Measurements from ENCODE around the gene ADAMTS2.

Gene ADAMTS2

DNA sequence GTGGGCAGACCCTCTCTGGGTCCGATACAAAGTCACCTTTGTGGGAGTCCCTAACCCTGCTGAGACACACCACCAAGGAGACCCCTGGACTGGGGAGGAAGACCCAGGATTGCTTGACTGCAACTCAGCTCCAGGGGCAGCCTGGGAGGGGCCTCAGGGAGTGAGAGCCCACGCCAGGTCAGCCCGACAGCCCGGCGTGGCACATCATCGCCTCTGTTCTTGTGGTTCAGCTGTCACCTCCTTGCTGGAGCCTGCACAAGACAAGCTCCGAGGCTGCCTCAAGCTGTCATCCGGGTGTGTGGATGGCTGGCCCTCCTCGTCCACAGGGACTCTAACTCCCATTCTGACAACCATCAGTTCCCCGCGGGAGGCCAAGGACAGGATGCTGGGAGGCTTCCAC lies 151.5 kb downstream of the ADAMTS2 start:
- no peak for DNase-seq (ENCODE audit: low spot score)

- no peak for DNase-seq (ENCODE audit: low spot score)
These were observed 152.3 kb downstream of the ADAMTS2 start for GRCh38 chr5:179192891-179193470.

GRCh38 chr5:179192185-179192890 lies 152.9 kb downstream of the ADAMTS2 start:
- DNase-seq (ENCODE audit: low spot score): no peak

DNA sequence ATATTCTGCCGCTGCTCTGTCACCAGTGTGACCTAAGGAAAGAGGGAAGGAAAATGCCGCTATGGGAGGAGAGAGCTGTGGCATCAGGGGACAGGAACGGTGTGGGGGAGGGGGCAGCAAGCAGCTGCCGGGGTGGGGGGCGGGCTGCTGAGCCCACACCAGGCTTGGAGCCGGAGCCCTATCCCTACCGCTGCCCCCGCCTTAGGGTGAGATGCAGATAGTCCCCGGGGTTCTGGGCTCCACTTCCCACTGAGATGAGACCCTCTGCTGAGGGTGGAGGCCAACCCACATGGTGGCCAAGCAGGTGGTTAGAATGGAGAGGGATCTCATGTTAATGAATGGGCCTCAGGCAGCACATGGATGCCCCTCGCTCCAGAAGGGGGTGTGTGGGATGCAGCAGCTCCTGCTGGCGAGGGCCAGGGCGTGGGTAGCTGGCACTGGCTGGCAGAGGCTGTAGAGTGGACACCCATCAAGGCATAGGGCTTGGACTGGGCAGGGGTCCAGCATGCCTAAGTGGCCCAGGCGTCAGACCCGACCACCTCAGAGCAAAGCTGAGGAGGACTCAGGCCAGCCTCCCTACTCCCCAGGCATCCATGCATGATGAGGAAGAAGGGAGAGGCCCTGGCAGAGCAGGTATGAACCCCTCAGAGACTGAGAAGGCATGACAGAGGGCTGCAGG lies 153.6 kb downstream of the ADAMTS2 start:
- DNase-seq (ENCODE audit: low spot score): no peak

GRCh38 chr5:179190851-179191505 lies 154.3 kb downstream of the ADAMTS2 start:
- no peak for DNase-seq (ENCODE audit: low spot score)

DNA sequence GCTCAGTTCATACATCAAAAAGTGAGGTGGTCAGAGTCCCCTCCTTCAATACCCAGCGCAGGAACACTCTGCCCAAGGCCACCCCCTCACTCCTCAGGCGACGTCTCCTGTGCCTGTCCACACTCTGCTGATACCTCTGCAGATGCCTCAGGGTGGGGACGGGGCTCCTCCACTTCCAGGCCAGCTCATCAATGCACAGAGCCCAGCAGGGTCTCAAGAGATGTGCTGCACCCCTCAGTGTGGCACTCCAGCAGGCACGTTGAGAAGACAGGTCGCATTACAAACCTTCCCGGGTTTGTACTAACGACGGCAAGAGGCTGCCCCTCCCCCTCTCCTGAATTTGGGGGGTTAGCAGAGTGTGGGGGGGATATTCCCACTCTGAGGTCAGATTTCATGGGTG lies 156.6 kb downstream of the ADAMTS2 start:
- DNase-seq (ENCODE audit: low spot score): no peak

- DNase-seq (ENCODE audit: low spot score): no peak
These were observed 157.3 kb downstream of the ADAMTS2 start for GRCh38 chr5:179187681-179188575.

- no peak for DNase-seq (ENCODE audit: low spot score)
These were observed 158.0 kb downstream of the ADAMTS2 start for GRCh38 chr5:179187229-179187678.

- no peak for DNase-seq (ENCODE audit: low spot score)
These were observed 158.5 kb downstream of the ADAMTS2 start for GRCh38 chr5:179186801-179187200.

DNA sequence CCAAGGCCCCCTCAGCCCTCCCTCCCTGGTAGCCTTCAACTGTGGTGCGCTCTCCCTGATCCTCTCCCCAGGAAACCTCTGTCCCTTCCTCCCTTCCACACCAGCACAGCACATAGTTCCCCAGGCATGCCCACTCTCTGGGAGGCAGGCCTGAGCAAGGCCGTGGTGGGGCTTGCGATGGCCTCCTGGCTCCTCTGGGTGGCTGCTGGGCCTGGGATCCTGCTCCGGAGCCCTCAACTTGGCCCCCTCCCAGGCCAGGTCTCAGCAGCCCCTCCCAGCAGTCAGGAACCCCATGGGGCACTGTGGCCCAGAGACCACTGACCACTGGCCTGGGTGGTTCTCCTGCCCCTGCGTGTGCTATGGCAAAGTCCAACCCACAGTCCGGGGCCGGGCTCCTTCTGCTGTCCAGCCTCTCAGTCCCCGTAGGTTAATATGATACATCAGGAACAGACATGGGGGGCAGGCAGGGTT lies 159.3 kb downstream of the ADAMTS2 start:
- no peak for DNase-seq (ENCODE audit: low spot score)

GRCh38 chr5:179185256-179185940 lies 159.9 kb downstream of the ADAMTS2 start:
- no peak for DNase-seq (ENCODE audit: low spot score)

GRCh38 chr5:179184521-179185050 lies 160.7 kb downstream of the ADAMTS2 start:
- no peak for DNase-seq (ENCODE audit: low spot score)

DNA sequence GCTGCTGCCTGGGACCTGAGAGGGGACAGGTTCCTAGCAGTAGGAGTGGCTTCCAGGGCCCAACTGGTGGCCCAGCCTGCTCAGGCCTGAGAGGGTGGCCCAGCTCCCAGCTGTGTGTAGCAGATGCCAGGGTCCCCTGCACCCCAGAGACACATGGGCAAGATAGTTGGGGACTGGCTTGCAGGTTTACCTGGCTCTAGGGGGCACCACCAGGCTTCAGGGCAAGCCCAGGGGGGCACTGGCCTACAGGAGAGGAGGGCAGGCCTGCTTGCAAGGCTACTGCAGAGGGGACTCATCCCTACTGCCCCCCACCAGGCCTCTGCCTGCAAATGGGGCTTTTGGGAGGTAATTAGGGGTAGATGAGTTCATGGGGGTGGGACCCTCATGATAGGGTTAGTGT lies 161.8 kb downstream of the ADAMTS2 start:
- DNase-seq (ENCODE audit: low spot score): no peak

DNA sequence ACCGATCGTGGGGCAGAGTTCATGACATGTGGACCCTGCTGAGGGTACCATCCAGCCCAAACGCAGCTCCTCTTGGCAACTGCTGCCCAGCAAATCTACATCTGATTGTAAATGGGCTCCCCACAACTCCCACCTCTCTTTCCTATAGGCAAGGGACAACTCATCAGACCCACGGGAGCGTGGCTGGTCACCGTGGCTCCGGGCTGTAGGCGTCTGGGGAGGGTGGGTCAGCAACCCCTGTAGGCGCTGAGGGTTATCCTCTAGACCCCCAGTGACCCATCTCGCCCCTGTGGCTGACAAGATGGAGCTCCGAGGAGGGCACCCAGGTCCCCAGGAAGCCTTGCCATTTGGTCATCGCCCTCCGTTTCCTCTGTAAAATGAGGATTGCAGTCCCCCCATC lies 162.7 kb downstream of the ADAMTS2 start:
- DNase-seq (ENCODE audit: low spot score): no peak

DNA sequence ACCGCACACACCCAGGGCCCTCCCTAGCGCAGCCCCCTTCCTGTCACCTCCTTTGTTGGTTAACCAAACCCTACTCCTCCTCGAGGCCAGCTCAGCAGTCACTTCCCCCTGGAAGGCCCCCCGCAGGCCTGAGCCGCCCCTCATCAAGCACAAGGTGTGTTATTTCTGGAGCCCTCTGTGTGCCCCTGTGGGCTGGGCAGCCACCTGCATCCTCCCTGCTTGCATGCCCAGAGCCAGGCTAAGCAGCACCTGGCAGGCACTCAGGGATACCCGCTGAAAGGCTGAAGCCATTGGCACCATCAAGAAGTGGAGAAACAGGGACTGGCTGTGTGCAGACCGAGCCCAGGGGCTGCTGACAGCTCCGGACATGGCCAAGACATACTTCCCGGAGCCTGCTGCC lies 163.3 kb downstream of the ADAMTS2 start:
- DNase-seq (ENCODE audit: low spot score): no peak

DNA sequence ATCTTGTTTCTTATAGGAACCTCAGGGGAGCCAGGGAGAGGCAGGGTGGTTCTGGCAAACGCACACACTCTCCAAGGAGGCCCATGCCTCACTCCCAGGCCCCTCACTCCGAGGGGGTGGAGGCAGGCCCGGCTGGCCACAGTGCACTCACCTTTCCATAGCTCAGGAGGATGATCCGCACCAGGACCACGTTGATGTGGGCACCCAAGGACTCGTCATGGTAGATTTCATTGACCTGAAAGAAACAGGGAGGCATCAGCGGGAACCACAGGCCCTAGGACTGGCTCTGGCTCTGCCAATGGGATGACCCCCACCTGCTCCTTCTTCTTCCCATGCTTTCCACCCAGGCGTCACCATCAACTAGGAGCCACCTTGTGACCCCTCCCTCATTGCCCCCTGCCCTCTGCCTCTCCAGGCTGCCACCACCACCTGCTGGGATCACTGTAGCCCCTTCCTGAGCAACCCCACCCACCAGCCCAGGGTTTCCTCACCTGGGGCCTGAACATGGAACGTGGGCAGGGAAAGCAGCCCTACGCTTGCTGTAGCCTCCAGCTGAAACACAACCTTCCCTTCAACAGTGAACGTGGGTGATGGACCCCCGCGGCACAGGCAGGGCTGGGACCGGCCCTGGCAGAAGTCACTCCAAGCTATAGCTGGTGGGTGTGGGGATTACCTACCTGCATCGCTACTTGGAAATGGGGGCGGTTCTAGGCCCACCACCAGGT lies 164.2 kb downstream of the ADAMTS2 start:
- no peak for DNase-seq (ENCODE audit: low spot score)

- no peak for DNase-seq (ENCODE audit: low spot score)
These were observed 165.1 kb downstream of the ADAMTS2 start for GRCh38 chr5:179180061-179180610.

GRCh38 chr5:179177711-179178575 lies 167.3 kb downstream of the ADAMTS2 start:
- DNase-seq (ENCODE audit: low spot score): no peak

All from hematopoietic multipotent progenitor cell treated with erythropoietin and hydrocortisone succinate and interleukin-3 and kit ligand, for 15 days (in vitro differentiated cells).